ENCODE measurements around the gene HECW1. TPM values are rescaled to one million over a fixed set of nuclear protein-coding genes. Genes with fewer than 3 reads are reported as not detected.

Gene HECW1
- total and polyA plus RNA-seq, 12 donors = 0.07 to 0.23 TPM; not detected in 10

- Histone ChIP-seq H3K27ac (no peak overlapping the region), H3K4me1 (peaks cover 0 to 5% (median 0%) of the 10 kb centered on the region in 9 donors), H3K36me3 (no peaks in the 10 kb centered on the region), H3K27me3 (peaks cover 0 to 5% (median 0%) of the 10 kb centered on the region in 7 donors), H3K9me3 (no peaks in the 10 kb centered on the region), H3K4me3 (no peak overlapping the region)
- intact Hi-C loops (cut with DNase I) = no loop called here
- no peak for TF ChIP-seq CTCF (IDR thresholded peaks at IDR 0.05)
- ATAC-seq = peak in 2 of 8 donors; percentile 11 to 51
- DNase-seq = no peak
- 72 to 74% methylated on average over 4 of the region's 4 CpGs for WGBS, 2 donors
Observed at GRCh38 chr7:43164757-43165156, 52.3 kb downstream of the HECW1 start.

- no peak for DNase-seq
- intact Hi-C loops (cut with DNase I) = no loop called here
- H3K4me3 ChIP-seq = no peak overlapping the region
- TF ChIP-seq CTCF (IDR thresholded peaks at IDR 0.05) = no peak
- ATAC-seq = no peak
- H3K9me3 ChIP-seq = no peaks in the 10 kb centered on the region
- no peaks in the 10 kb centered on the region for H3K36me3 ChIP-seq
- no peak overlapping the region for H3K27ac ChIP-seq
- H3K4me1 ChIP-seq = peaks cover 0 to 5% (median 0%) of the 10 kb centered on the region in 9 donors
- peaks cover 0 to 12% (median 0%) of the 10 kb centered on the region in 7 donors for H3K27me3 ChIP-seq
- WGBS, 2 donors = 77 to 82% methylated on average over 3 of the region's 3 CpGs
Observed at GRCh38 chr7:43166686-43167085, 54.2 kb downstream of the HECW1 start.

DNA sequence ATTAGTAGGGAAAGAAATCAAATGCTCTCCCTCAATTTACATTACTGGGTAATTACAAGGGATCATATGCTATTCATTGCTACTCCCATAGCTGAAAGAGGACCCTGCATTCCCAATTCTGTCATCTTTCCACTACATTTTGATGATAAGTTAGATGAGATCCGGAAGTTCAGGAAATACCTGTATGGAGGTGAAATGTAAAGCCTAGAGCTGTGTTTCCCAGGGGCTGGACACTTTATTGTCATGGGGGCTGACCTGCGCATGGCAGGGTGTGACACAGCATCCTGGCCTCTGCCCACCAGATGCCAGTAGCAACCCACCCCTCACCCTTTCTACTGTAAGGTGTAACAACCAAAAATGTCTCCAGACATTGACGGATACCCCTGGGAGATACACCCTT is 56.6 kb downstream of the HECW1 start:
- intact Hi-C loops (cut with DNase I) = no loop called here
- 85 to 86% methylated on average over 3 of the region's 3 CpGs for WGBS, 2 donors
- DNase-seq = no peak
- no peak for TF ChIP-seq CTCF (IDR thresholded peaks at IDR 0.05)
- Histone ChIP-seq H3K4me1 (peaks cover 0 to 5% (median 0%) of the 10 kb centered on the region in 9 donors), H3K36me3 (no peaks in the 10 kb centered on the region), H3K27ac (no peak overlapping the region), H3K9me3 (no peaks in the 10 kb centered on the region), H3K4me3 (no peak overlapping the region), H3K27me3 (peaks cover 0 to 17% (median 7%) of the 10 kb centered on the region in 7 donors)
- no peak for ATAC-seq

DNA sequence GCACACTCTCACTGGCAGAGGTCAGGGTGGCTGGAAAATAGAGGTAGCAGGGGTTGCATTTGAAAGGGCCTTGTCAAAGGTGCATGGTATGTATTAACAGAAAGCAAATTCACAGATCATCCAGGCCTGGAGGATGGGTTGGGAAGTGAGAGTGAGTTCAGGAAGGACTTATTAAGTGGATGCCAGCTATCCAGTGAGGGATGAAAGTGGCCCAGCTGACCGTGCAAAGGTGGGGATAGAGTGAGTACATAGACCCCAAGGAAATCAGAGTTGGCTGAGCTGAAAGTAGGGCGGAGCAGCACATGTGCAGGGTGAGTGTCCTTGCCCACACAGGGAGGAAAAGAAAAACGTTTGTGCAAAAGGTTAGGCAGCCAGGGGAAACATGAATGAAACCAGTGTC is 58.1 kb downstream of the HECW1 start:
- Histone ChIP-seq H3K4me1 (no peaks in the 10 kb centered on the region), H3K36me3 (no peaks in the 10 kb centered on the region), H3K27me3 (peaks cover 0 to 17% (median 7%) of the 10 kb centered on the region in 7 donors), H3K9me3 (no peaks in the 10 kb centered on the region), H3K4me3 (no peak overlapping the region), H3K27ac (no peak overlapping the region)
- intact Hi-C loops (cut with DNase I) = no loop called here
- DNase-seq (no peak), ATAC-seq (no peak)
- TF ChIP-seq CTCF (IDR thresholded peaks at IDR 0.05) = no peak
- 50% methylated on average over 3 of the region's 3 CpGs for WGBS, 2 donors
